Common myeloid progenitor, CD34-positive (primary cell): Measurements from ENCODE around the gene OSBPL2.

Source experiments
- CTCF ChIA-PET: fragments of 350-600 bp; sonication (Branson Sonifier 250); formaldehyde crosslinking; loops from one replicate; lab custom pipeline; 2021; ENCODE audit warnings: antibody characterized with exemption; lab: Charles Lee
- POLR2A ChIA-PET: fragments of 350-600 bp; sonication (Branson Sonifier 250); formaldehyde crosslinking; loops from one replicate; lab custom pipeline; 2021; ENCODE audit warnings: antibody characterized with exemption; lab: Charles Lee
- DNase-seq, 3 donors: peaks; one replicate each; pipeline versions ENCODE4 v3.0.0 to v3.0.0-alpha.2; 2013
- H3K27ac ChIP-seq, 2 experiments: 1 replicate in 1 of 2; 2 replicates in 1 of 2; pipeline ENCODE4 v1.7.0; 2013; ENCODE audit warnings: inconsistent platforms in 2 of 2, low read length in 2 of 2, mild to moderate bottlenecking in 2 of 2, low read depth in 1 of 2, moderate library complexity in 1 of 2; ENCODE audit not compliant: severe bottlenecking in 2 of 2, insufficient read depth in 1 of 2, poor library complexity in 1 of 2
- H3K27me3 ChIP-seq, 5 experiments: replicated peaks in 2 of 5; 1 replicate in 3 of 5; 2 replicates in 2 of 5; pipeline versions ENCODE4 v1.6.1 to v1.7.0; 2013; ENCODE audit warnings: low read length in 4 of 5, mild to moderate bottlenecking in 2 of 5, moderate library complexity in 2 of 5, inconsistent platforms in 1 of 5; ENCODE audit not compliant: insufficient read depth in 5 of 5, control insufficient read depth in 4 of 5
- H3K36me3 ChIP-seq, 4 experiments: 1 replicate in 2 of 4; 2 replicates in 2 of 4; pipeline versions ENCODE4 v1.6.1 to v1.7.0; 2013; ENCODE audit warnings: low read length in 3 of 4, control low read depth in 1 of 4, mild to moderate bottlenecking in 1 of 4; ENCODE audit not compliant: control insufficient read depth in 4 of 4, insufficient read depth in 4 of 4
- H3K4me1 ChIP-seq, 4 experiments: 1 replicate in 3 of 4; 2 replicates in 1 of 4; pipeline versions ENCODE4 v1.6.1 to v1.7.1; 2013; ENCODE audit warnings: low read length in 3 of 4, mild to moderate bottlenecking in 3 of 4, control low read depth in 1 of 4, inconsistent platforms in 1 of 4, moderate library complexity in 1 of 4; ENCODE audit not compliant: control insufficient read depth in 4 of 4, insufficient read depth in 4 of 4; ENCODE audit errors: control extremely low read depth in 1 of 4
- H3K4me3 ChIP-seq, 7 experiments: 1 replicate in 4 of 7; 2 replicates in 3 of 7; pipeline versions ENCODE4 v1.5.1 to v1.7.0; 2013; ENCODE audit warnings: mild to moderate bottlenecking in 7 of 7, low read length in 6 of 7, moderate library complexity in 6 of 7, inconsistent platforms in 2 of 7, low read depth in 2 of 7, control low read depth in 1 of 7; ENCODE audit not compliant: insufficient read depth in 4 of 7, control insufficient read depth in 1 of 7; ENCODE audit errors: extremely low read depth in 1 of 7
- H3K9me3 ChIP-seq, 5 experiments: 1 replicate in 4 of 5; 2 replicates in 1 of 5; pipeline versions ENCODE4 v1.6.1 to v1.7.1; 2013; ENCODE audit warnings: low read length in 4 of 5, mild to moderate bottlenecking in 2 of 5, inconsistent platforms in 1 of 5, low read depth in 1 of 5, moderate library complexity in 1 of 5; ENCODE audit not compliant: control insufficient read depth in 4 of 5, insufficient read depth in 2 of 5; ENCODE audit errors: control extremely low read depth in 1 of 5
- WGBS: methylation state at CpG from one replicate; pipeline ENCODE4 v1.1.5; 2013; ENCODE audit not compliant: insufficient coverage; 5-methylcytosine and 5-hydroxymethylcytosine counted together

OSBPL2 gene

GRCh38 chr20:62332989-62333819 is 94.9 kb downstream of the OSBPL2 start:
- Histone ChIP-seq H3K4me3 (no peak overlapping the region), H3K4me1 (no peaks in the 10 kb centered on the region), H3K36me3 (no peaks in the 10 kb centered on the region), H3K27ac (no peak overlapping the region), H3K27me3 (no peaks in the 10 kb centered on the region), H3K9me3 (no peaks in the 10 kb centered on the region)
- no peak for DNase-seq
- POLR2A ChIA-PET, result no interaction called here
- CTCF ChIA-PET, result interaction anchor here (0.5 kb wide), 1 partner anchor 12 kb away, joined by 4 read pairs; no protein-coding TSS in a partner anchor
- 96% methylated on average over 17 of the region's 34 CpGs for WGBS

GRCh38 chr20:62333820-62334595 is 95.7 kb downstream of the OSBPL2 start:
- 92% methylated on average over 28 of the region's 37 CpGs for WGBS
- Histone ChIP-seq H3K27me3 (no peaks in the 10 kb centered on the region), H3K4me1 (no peaks in the 10 kb centered on the region), H3K9me3 (no peaks in the 10 kb centered on the region), H3K4me3 (no peak overlapping the region), H3K36me3 (no peaks in the 10 kb centered on the region), H3K27ac (no peak overlapping the region)
- CTCF ChIA-PET, result interaction anchor here (0.5 to 0.6 kb wide), 2 partner anchors 11 to 343 kb away, joined by 3 to 4 read pairs; no protein-coding TSS in a partner anchor
- POLR2A ChIA-PET, result no interaction called here
- DNase-seq, result no peak

GRCh38 chr20:62334881-62335280 is 96.6 kb downstream of the OSBPL2 start:
- no peak overlapping the region for H3K27ac ChIP-seq
- H3K4me1 ChIP-seq, result no peaks in the 10 kb centered on the region
- CTCF ChIA-PET, result interaction anchor here (0.6 kb wide), 1 partner anchor 343 kb away, joined by 3 read pairs; no protein-coding TSS in a partner anchor
- 96% methylated on average over 10 of the region's 13 CpGs for WGBS
- no peak for DNase-seq
- H3K4me3 ChIP-seq, result no peak overlapping the region
- no peaks in the 10 kb centered on the region for H3K9me3 ChIP-seq
- POLR2A ChIA-PET, result no interaction called here
- no peaks in the 10 kb centered on the region for H3K36me3 ChIP-seq
- no peaks in the 10 kb centered on the region for H3K27me3 ChIP-seq

GRCh38 chr20:62335532-62335931 is 97.2 kb downstream of the OSBPL2 start:
- POLR2A ChIA-PET, result no interaction called here
- Histone ChIP-seq H3K27me3 (no peaks in the 10 kb centered on the region), H3K27ac (no peak overlapping the region), H3K36me3 (no peaks in the 10 kb centered on the region), H3K9me3 (no peaks in the 10 kb centered on the region), H3K4me1 (no peaks in the 10 kb centered on the region), H3K4me3 (no peak overlapping the region)
- CTCF ChIA-PET, result no interaction called here
- no peak for DNase-seq
- 90% methylated on average over 5 of the region's 6 CpGs for WGBS

- Histone ChIP-seq H3K4me3 (no peak overlapping the region), H3K4me1 (no peaks in the 10 kb centered on the region), H3K36me3 (no peaks in the 10 kb centered on the region), H3K9me3 (peaks cover 0 to 3% (median 0%) of the 10 kb centered on the region in 5 experiments), H3K27me3 (no peaks in the 10 kb centered on the region), H3K27ac (no peak overlapping the region)
- ChIA-PET CTCF (no interaction called here), POLR2A (no interaction called here)
- DNase-seq, result no peak
- 86% methylated on average over 11 of the region's 11 CpGs for WGBS
Observed at GRCh38 chr20:62336329-62336728, 98.0 kb downstream of the OSBPL2 start.

- POLR2A ChIA-PET, result no interaction called here
- 96% methylated on average over 51 of the region's 53 CpGs for WGBS
- Histone ChIP-seq H3K27ac (no peak overlapping the region), H3K4me1 (no peaks in the 10 kb centered on the region), H3K4me3 (no peak overlapping the region), H3K27me3 (no peaks in the 10 kb centered on the region), H3K36me3 (no peaks in the 10 kb centered on the region), H3K9me3 (peaks cover 0 to 4% (median 0%) of the 10 kb centered on the region in 5 experiments)
- DNase-seq, result no peak
- CTCF ChIA-PET, result no interaction called here
Observed at GRCh38 chr20:62336775-62337557, 98.6 kb downstream of the OSBPL2 start.
